ENCODE data around the gene CYP3A5. TPM values are rescaled to one million over a fixed set of nuclear protein-coding genes. Genes with fewer than 3 reads are reported as not detected.

The CYP3A5 gene
- total and polyA plus RNA-seq, 2 of the 13 experiments (the other 11 are each of a cell fraction or from before 2014, with no cell fraction given): 5.7 to 9.3 TPM

DNA sequence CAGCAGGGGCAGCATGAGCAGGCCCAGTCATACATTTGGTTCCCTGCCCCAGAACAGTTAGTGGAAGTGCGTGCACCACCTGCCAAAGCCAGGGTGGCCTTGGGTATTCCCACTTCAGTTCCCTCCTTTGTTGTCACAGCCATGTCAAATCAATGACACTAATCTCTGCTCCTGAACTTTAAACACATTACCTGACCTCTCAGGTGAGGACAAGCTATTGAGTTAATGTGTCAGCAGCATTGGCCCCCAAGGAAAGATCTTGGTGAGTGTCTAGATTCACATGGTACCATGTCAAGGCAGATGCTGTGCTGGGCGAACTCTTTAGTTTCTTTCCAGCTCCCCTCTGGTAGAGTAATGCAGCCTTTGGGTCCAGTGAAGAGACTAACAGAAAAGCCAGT lies 2.1 kb downstream of the CYP3A5 start (continued):
- peak; percentile 73; the same call in 1 of the 2 replicates for TF ChIP-seq PRDM10 (CRISPR knock-in tag; IDR thresholded peaks at IDR 0.05; ENCODE audit: low read depth)
- TF ChIP-seq KDM5B (CRISPR knock-in tag; IDR thresholded peaks at IDR 0.05; ENCODE audit: borderline replicate concordance): peak; percentile 33; the same call in 1 of the 2 replicates
- peak; percentile 62; the same call in 1 of the 2 replicates for TF ChIP-seq ETV5 (CRISPR knock-in tag; IDR thresholded peaks at IDR 0.05; ENCODE audit: borderline replicate concordance)
- 0 out of 2 replicates have a peak, but pooled peaks have one; percentile 58 for TF ChIP-seq ZNF704 (CRISPR knock-in tag; IDR thresholded peaks at IDR 0.05; ENCODE audit: borderline replicate concordance)
- no peak for TF ChIP-seq REXO4 (CRISPR knock-in tag; IDR thresholded peaks at IDR 0.05; ENCODE audit: borderline replicate concordance)
- TF ChIP-seq, protein P1, sequence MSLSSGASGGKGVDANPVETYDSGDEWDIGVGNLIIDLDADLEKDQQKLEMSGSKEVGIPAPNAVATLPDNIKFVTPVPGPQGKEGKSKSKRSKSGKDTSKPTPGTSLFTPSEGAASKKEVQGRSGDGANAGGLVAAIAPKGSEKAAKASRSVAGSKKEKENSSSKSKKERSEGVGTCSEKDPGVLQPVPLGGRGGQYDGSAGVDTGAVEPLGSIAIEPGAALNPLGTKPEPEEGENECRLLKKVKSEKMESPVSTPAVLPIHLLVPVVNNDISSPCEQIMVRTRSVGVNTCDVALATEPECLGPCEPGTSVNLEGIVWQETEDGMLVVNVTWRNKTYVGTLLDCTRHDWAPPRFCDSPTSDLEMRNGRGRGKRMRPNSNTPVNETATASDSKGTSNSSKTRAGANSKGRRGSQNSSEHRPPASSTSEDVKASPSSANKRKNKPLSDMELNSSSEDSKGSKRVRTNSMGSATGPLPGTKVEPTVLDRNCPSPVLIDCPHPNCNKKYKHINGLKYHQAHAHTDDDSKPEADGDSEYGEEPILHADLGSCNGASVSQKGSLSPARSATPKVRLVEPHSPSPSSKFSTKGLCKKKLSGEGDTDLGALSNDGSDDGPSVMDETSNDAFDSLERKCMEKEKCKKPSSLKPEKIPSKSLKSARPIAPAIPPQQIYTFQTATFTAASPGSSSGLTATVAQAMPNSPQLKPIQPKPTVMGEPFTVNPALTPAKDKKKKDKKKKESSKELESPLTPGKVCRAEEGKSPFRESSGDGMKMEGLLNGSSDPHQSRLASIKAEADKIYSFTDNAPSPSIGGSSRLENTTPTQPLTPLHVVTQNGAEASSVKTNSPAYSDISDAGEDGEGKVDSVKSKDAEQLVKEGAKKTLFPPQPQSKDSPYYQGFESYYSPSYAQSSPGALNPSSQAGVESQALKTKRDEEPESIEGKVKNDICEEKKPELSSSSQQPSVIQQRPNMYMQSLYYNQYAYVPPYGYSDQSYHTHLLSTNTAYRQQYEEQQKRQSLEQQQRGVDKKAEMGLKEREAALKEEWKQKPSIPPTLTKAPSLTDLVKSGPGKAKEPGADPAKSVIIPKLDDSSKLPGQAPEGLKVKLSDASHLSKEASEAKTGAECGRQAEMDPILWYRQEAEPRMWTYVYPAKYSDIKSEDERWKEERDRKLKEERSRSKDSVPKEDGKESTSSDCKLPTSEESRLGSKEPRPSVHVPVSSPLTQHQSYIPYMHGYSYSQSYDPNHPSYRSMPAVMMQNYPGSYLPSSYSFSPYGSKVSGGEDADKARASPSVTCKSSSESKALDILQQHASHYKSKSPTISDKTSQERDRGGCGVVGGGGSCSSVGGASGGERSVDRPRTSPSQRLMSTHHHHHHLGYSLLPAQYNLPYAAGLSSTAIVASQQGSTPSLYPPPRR (CRISPR knock-in tag; IDR thresholded peaks at IDR 0.05; ENCODE audit: borderline replicate concordance): peak; percentile 96
- no peak for TF ChIP-seq GMEB2 (CRISPR knock-in tag; IDR thresholded peaks at IDR 0.05; ENCODE audit: low read depth)
- peak; percentile 97 for TF ChIP-seq ZNF18 (CRISPR knock-in tag; IDR thresholded peaks at IDR 0.05; ENCODE audit: insufficient replicate concordance)
- TF ChIP-seq ZNF251 (CRISPR knock-in tag; IDR thresholded peaks at IDR 0.05): no peak
- TF ChIP-seq HNRNPL (IDR thresholded peaks at IDR 0.05; ENCODE audit: low read depth, low read length): no peak
- no peak for TF ChIP-seq GTF3A (CRISPR knock-in tag; conservative IDR thresholded peaks at IDR 0.05)
- TF ChIP-seq ZSCAN9 (CRISPR knock-in tag; IDR thresholded peaks at IDR 0.05; ENCODE audit: borderline replicate concordance): 0 out of 2 replicates have a peak, but pooled peaks have one; percentile 43
- TF ChIP-seq GATAD2A (CRISPR knock-in tag; IDR thresholded peaks at IDR 0.05): peak; percentile 94
- TF ChIP-seq PCBP1 (IDR thresholded peaks at IDR 0.05; ENCODE audit: borderline replicate concordance, low read depth, low read length): no peak
- no peak for TF ChIP-seq TEAD2 (CRISPR knock-in tag; IDR thresholded peaks at IDR 0.05)
- no peak; the same call in 1 of the 2 replicates for TF ChIP-seq ZNF431 (CRISPR knock-in tag; IDR thresholded peaks at IDR 0.05; ENCODE audit: borderline replicate concordance, low read depth)

Data from HepG2 (cell line).